ENCODE measurements around the gene FZD7.

The FZD7 gene

GRCh38 chr2:202033317-202034248, at the start of gene FZD7:
TSS of gene FZD7 (plus strand) at chr2:202033855. CDS start at chr2:202034648, 793 bp downstream.
- peak; percentile 69 for DNase-seq

- DNase-seq: no peak
These were observed 49.3 kb upstream of the FZD7 start for GRCh38 chr2:201984333-201984732.

- DNase-seq: no peak
These were observed 48.7 kb upstream of the FZD7 start for GRCh38 chr2:201984800-201985525.

- no peak for DNase-seq
These were observed 47.8 kb upstream of the FZD7 start for GRCh38 chr2:201985728-201986462.

- DNase-seq: no peak
These were observed 47.3 kb upstream of the FZD7 start for GRCh38 chr2:201986463-201986735.

- DNase-seq: no peak
These were observed 46.2 kb upstream of the FZD7 start for GRCh38 chr2:201987426-201987825.

- no peak for DNase-seq
These were observed 43.6 kb upstream of the FZD7 start for GRCh38 chr2:201990069-201990468.

- DNase-seq: no peak
These were observed 40.7 kb upstream of the FZD7 start for GRCh38 chr2:201992960-201993359.

- DNase-seq: no peak
These were observed 38.5 kb upstream of the FZD7 start for GRCh38 chr2:201994973-201995638.

- no peak for DNase-seq
These were observed 37.6 kb upstream of the FZD7 start for GRCh38 chr2:201996006-201996405.

- no peak for DNase-seq
These were observed 36.9 kb upstream of the FZD7 start for GRCh38 chr2:201996679-201997314.

GRCh38 chr2:201999279-201999678, 34.4 kb upstream of the FZD7 start:
- DNase-seq: no peak

GRCh38 chr2:202001826-202002225, 31.8 kb upstream of the FZD7 start:
- no peak for DNase-seq

GRCh38 chr2:202002381-202002780, 31.3 kb upstream of the FZD7 start:
- no peak for DNase-seq

- no peak for DNase-seq
These were observed 28.3 kb upstream of the FZD7 start for GRCh38 chr2:202005272-202005887.

GRCh38 chr2:202006301-202006700, 27.4 kb upstream of the FZD7 start:
- no peak for DNase-seq

- DNase-seq: no peak
These were observed 26.4 kb upstream of the FZD7 start for GRCh38 chr2:202007015-202007982.

- DNase-seq: no peak
These were observed 25.7 kb upstream of the FZD7 start for GRCh38 chr2:202007983-202008354.

- no peak for DNase-seq
These were observed 24.6 kb upstream of the FZD7 start for GRCh38 chr2:202009019-202009481.

GRCh38 chr2:202009581-202009980, 24.1 kb upstream of the FZD7 start:
- DNase-seq: no peak

GRCh38 chr2:202014318-202014717, 19.3 kb upstream of the FZD7 start:
- no peak for DNase-seq
